ENCODE results near the gene HDAC2. TPM values are rescaled to one million over a fixed set of nuclear protein-coding genes. Genes with fewer than 3 reads are reported as not detected.

The HDAC2 gene
- total and polyA plus RNA-seq, 2 experiments from 2014 or later = 343 to 355 TPM

GRCh38 chr6:113978084-113978675 lies 7.2 kb upstream of the HDAC2 start (continued):
- TF ChIP-seq REST (IDR thresholded peaks at IDR 0.05; ENCODE audit: unreplicated experiment) = no peak
- TF ChIP-seq ETS1 (IDR thresholded peaks at IDR 0.05) = no peak
- no peak for TF ChIP-seq POLR2AphosphoS5 (IDR thresholded peaks at IDR 0.05; ENCODE audit: low read depth)
- no peak for TF ChIP-seq STAT1 (IDR thresholded peaks at IDR 0.05; ENCODE audit: unreplicated experiment)

- Histone ChIP-seq H3K27ac (ENCODE audit: low read depth) (no peak overlapping the region), H3K9me2 (ENCODE audit: insufficient read depth) (no peaks in the 10 kb centered on the region), H3K4me2 (no peak overlapping the region), H3F3A (replicated peaks; ENCODE audit: low read depth) (no peaks in the 10 kb centered on the region), H3K4me1 (ENCODE audit: insufficient read depth) (peaks cover 4% of the 10 kb centered on the region), H2AFZ (no peak overlapping the region), H4K20me1 (replicated peaks; ENCODE audit: insufficient read depth) (no peaks in the 10 kb centered on the region), H3K4me3 (no peak overlapping the region), H3K36me3 (ENCODE audit: insufficient read depth) (no peaks in the 10 kb centered on the region), H3K79me2 (replicated peaks; ENCODE audit: insufficient read depth) (0 out of 2 replicates have a peak, but pooled peaks cover 2% of the 10 kb centered on the region), H3K27me3 (ENCODE audit: insufficient read depth) (peaks cover 5% of the 10 kb centered on the region)
- no peak overlapping the region for H3K4me3 Mint-ChIP-seq
- H3K9me3 Mint-ChIP-seq = no peaks in the 10 kb centered on the region
- H3K27me3 Mint-ChIP-seq (ENCODE audit: insufficient read depth, low read depth, poor library complexity) = peaks cover 13% of the 10 kb centered on the region
- H3K36me3 Mint-ChIP-seq (ENCODE audit: low read depth) = no peaks in the 10 kb centered on the region
- ATAC-seq = no peak
- H3K27ac Mint-ChIP-seq = no peak overlapping the region
- peaks cover 7% of the 10 kb centered on the region; the same call in 2 of the 3 replicates for H3K4me1 Mint-ChIP-seq
- DNase-seq (ENCODE audit: low spot score) = no peak
- no peak for TF ChIP-seq ZNF462 (CRISPR knock-in tag; IDR thresholded peaks at IDR 0.05)
- no peak for TF ChIP-seq CTCF (conservative IDR thresholded peaks at IDR 0.05; ENCODE audit: low read depth in 2 of 2)
- no peak for TF ChIP-seq NANOG (IDR thresholded peaks at IDR 0.05; ENCODE audit: borderline replicate concordance)
- no peak for TF ChIP-seq ETS1 (IDR thresholded peaks at IDR 0.05)
These were observed 5.9 kb upstream of the HDAC2 start for GRCh38 chr6:113976806-113977205.
